OCI-LY3 (cell line): ENCODE data around the gene CLDN24.

ENCODE experiments used
- H2AFZ ChIP-seq: fragments of 200-600, 300-600 bp; shearing (Covaris generic); 2 replicates; pipeline ENCODE4 v1.6.0; 2014; ENCODE audit warnings: antibody characterized with exemption, low read depth, low read length
- H3K27ac ChIP-seq: fragments of 200-600, 300-600 bp; sonication (generic); 2 replicates; pipeline ENCODE4 v1.5.1; 2014; ENCODE audit warnings: mild to moderate bottlenecking, low read length, moderate library complexity, mixed read lengths
- H3K27me3 ChIP-seq: fragments of 200-600, 300-600 bp; sonication (generic); 2 replicates; pipeline ENCODE4 v1.6.1; 2014; ENCODE audit warnings: low read depth, low read length, mixed read lengths
- H3K36me3 ChIP-seq: fragments of 200-600, 300-600 bp; sonication (generic); replicated peaks from 2 replicates; pipeline ENCODE3; 2014; ENCODE audit warnings: low read depth, low read length, mixed read lengths
- H3K4me1 ChIP-seq: fragments of 300-600, 200-600 bp; sonication (generic); 2 replicates; pipeline ENCODE4 v1.6.1; 2014; ENCODE audit warnings: low read length, mixed read lengths
- H3K4me2 ChIP-seq: fragments of 200-600, 300-600 bp; sonication (generic); 2 replicates; pipeline ENCODE4 v1.6.1; 2014; ENCODE audit warnings: low read length, mixed read lengths
- H3K4me3 ChIP-seq: fragments of 300-600, 200-600 bp; sonication (generic); 2 replicates; pipeline ENCODE4 v1.5.1; 2014; ENCODE audit warnings: antibody characterized with exemption, mild to moderate bottlenecking, low read length, moderate library complexity
- H3K79me2 ChIP-seq: fragments of 300-600, 200-600 bp; shearing (Covaris generic); 2 replicates; pipeline ENCODE4 v1.6.1; 2014; ENCODE audit warnings: mild to moderate bottlenecking, low read length, mixed read lengths
- H3K9ac ChIP-seq: fragments of 300-600, 200-600 bp; shearing (Covaris generic); 2 replicates; pipeline ENCODE4 v1.6.0; 2014; ENCODE audit warnings: mild to moderate bottlenecking, low read length, moderate library complexity
- H3K9me3 ChIP-seq: fragments of 200-600, 300-600 bp; shearing (Covaris generic); 2 replicates; pipeline ENCODE4 v1.6.1; 2014; ENCODE audit warnings: low read length, mixed read lengths; ENCODE audit not compliant: insufficient read depth
- H4K20me1 ChIP-seq: fragments of 200-600, 300-600 bp; sonication (generic); 2 replicates; pipeline ENCODE4 v1.6.1; 2016; ENCODE audit warnings: low read length, mixed read lengths; ENCODE audit not compliant: insufficient read depth
- CTCF ChIP-seq: fragments of 200-600, 300-600 bp; sonication (generic); IDR thresholded peaks from 2 replicates; pipeline ENCODE4 v1.5.1; 2014; ENCODE audit warnings: antibody characterized with exemption, low read length, low read depth
- EZH2phosphoT487 ChIP-seq: fragments of 200-600 bp; shearing (Covaris generic); IDR thresholded peaks from 2 replicates; pipeline ENCODE4 v1.6.1; 2018; ENCODE audit warnings: antibody characterized with exemption, mixed run types, low read depth

Gene CLDN24

GRCh38 chr4:183300655-183301054 is 21.6 kb downstream of the CLDN24 start:
- no peaks in the 10 kb centered on the region for H3K27me3 ChIP-seq
- H3K9ac ChIP-seq = peak overlapping the region; percentile 87
- H2AFZ ChIP-seq = 0 out of 2 replicates have a peak overlapping the region, but pooled peaks have one; percentile 6
- peak overlapping the region; percentile 64 for H3K4me2 ChIP-seq
- 0 out of 2 replicates have a peak, but pooled peaks cover 3% of the 10 kb centered on the region for H3K9me3 ChIP-seq
- peak overlapping the region; percentile 96 for H3K27ac ChIP-seq
- H3K36me3 ChIP-seq = peaks cover 16% of the 10 kb centered on the region
- no peaks in the 10 kb centered on the region for H3K79me2 ChIP-seq
- TF ChIP-seq EZH2phosphoT487 (no peak), CTCF (no peak)
- peaks cover 98% of the 10 kb centered on the region for H3K4me1 ChIP-seq
- H4K20me1 ChIP-seq = no peaks in the 10 kb centered on the region
- H3K4me3 ChIP-seq = no peak overlapping the region

- peak overlapping the region; percentile 87 for H3K9ac ChIP-seq
- peak overlapping the region; percentile 96 for H3K27ac ChIP-seq
- peak overlapping the region; percentile 64 for H3K4me2 ChIP-seq
- H3K79me2 ChIP-seq = no peaks in the 10 kb centered on the region
- peaks cover 98% of the 10 kb centered on the region for H3K4me1 ChIP-seq
- H3K9me3 ChIP-seq = 0 out of 2 replicates have a peak, but pooled peaks cover 3% of the 10 kb centered on the region
- H3K36me3 ChIP-seq = peaks cover 21% of the 10 kb centered on the region
- no peaks in the 10 kb centered on the region for H3K27me3 ChIP-seq
- H2AFZ ChIP-seq = no peak overlapping the region
- H4K20me1 ChIP-seq = no peaks in the 10 kb centered on the region
- no peak for TF ChIP-seq EZH2phosphoT487
- no peak for TF ChIP-seq CTCF
- peak overlapping the region; percentile 65 for H3K4me3 ChIP-seq
Observed at GRCh38 chr4:183300070-183300469, 22.2 kb downstream of the CLDN24 start.

- no peaks in the 10 kb centered on the region for H3K79me2 ChIP-seq
- H3K27me3 ChIP-seq = no peaks in the 10 kb centered on the region
- peaks cover 97% of the 10 kb centered on the region for H3K4me1 ChIP-seq
- H2AFZ ChIP-seq = 0 out of 2 replicates have a peak overlapping the region, but pooled peaks have one; percentile 14
- no peaks in the 10 kb centered on the region for H4K20me1 ChIP-seq
- H3K36me3 ChIP-seq = peaks cover 17% of the 10 kb centered on the region
- TF ChIP-seq CTCF (no peak), EZH2phosphoT487 (no peak)
- peak overlapping the region; percentile 65 for H3K4me3 ChIP-seq
- H3K9me3 ChIP-seq = 0 out of 2 replicates have a peak, but pooled peaks cover 3% of the 10 kb centered on the region
- H3K9ac ChIP-seq = peak overlapping the region; percentile 87
- H3K27ac ChIP-seq = peak overlapping the region; percentile 96
- peak overlapping the region; percentile 64 for H3K4me2 ChIP-seq
Observed at GRCh38 chr4:183299464-183299863, 22.8 kb downstream of the CLDN24 start.

- 0 out of 2 replicates have a peak, but pooled peaks cover 3% of the 10 kb centered on the region for H3K9me3 ChIP-seq
- TF ChIP-seq EZH2phosphoT487 = no peak
- no peak for TF ChIP-seq CTCF
Observed at GRCh38 chr4:183297675-183298074, 24.6 kb downstream of the CLDN24 start.

More at GRCh38 chr4:183297675-183298074, 24.6 kb downstream of the CLDN24 start:
- Histone ChIP-seq H3K4me1 (peaks cover 82% of the 10 kb centered on the region), H3K27me3 (no peaks in the 10 kb centered on the region), H3K27ac (peak overlapping the region; percentile 96), H4K20me1 (no peaks in the 10 kb centered on the region), H3K4me3 (peak overlapping the region; percentile 65; the same call in 1 of the 2 replicates), H3K9ac (peak overlapping the region; percentile 87), H3K36me3 (peaks cover 20% of the 10 kb centered on the region), H3K79me2 (no peaks in the 10 kb centered on the region), H3K4me2 (peak overlapping the region; percentile 64), H2AFZ (no peak overlapping the region)
